ENCODE results near the gene UBXN10.
"Not testable (repeated sequence)": the region's sequence is repeated elsewhere in the genome, so short reads cannot be mapped to it uniquely, and the experiment has no call there.

UBXN10 gene

DNA sequence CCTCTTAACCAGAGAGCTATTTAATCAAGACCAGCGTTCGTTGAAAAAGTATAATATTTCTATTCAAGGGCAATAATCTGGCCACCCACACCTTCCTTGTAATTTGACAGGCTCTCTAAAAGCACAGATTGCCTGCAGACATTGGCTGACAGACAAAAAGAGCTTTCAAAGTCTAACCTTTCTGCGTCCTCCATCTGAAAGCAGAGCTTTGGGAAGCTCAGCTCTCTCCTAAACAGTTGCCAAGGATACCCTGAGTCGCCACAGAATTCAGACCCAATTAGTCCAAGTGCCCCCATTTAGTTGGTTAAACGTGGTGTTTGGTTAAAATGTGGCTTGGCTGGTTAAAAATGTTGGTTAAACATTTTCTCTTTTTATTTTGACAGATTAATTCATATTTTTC lies 34.1 kb downstream of the UBXN10 start:
- peaks cover 24% of the 10 kb centered on the region for H3K27me3 Mint-ChIP-seq
- no peak overlapping the region for H3K4me3 Mint-ChIP-seq
- H3K4me1 Mint-ChIP-seq (ENCODE audit: low read depth) = no peaks in the 10 kb centered on the region
- H3K36me3 Mint-ChIP-seq = no peaks in the 10 kb centered on the region
- no peaks in the 10 kb centered on the region for H3K9me3 Mint-ChIP-seq (ENCODE audit: low read depth)
- H3K27ac Mint-ChIP-seq = no peak overlapping the region

DNA sequence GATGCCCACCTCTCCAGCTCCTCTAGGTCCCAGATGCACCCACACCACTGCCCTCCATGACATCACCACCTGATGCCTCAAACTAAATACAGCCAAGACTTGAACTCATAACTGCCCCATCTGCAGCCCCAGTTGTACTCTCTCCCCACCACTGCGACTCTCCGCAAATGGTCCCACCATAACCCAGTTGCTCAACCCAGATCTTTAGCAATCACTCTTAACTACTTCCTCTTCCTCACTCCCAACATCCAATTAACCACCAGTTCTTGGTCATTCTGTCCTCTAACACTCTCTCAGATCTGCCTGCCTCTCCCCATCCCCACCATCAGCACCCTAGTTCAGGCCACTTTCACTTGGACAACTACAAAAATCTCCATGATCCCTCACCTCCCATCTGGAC lies 37.2 kb downstream of the UBXN10 start:
- H3K9me3 Mint-ChIP-seq (ENCODE audit: low read depth) = no peaks in the 10 kb centered on the region
- no peak overlapping the region for H3K4me3 Mint-ChIP-seq
- H3K27me3 Mint-ChIP-seq = peaks cover 29% of the 10 kb centered on the region
- no peaks in the 10 kb centered on the region for H3K36me3 Mint-ChIP-seq
- H3K27ac Mint-ChIP-seq = no peak overlapping the region
- H3K4me1 Mint-ChIP-seq (ENCODE audit: low read depth) = no peaks in the 10 kb centered on the region

DNA sequence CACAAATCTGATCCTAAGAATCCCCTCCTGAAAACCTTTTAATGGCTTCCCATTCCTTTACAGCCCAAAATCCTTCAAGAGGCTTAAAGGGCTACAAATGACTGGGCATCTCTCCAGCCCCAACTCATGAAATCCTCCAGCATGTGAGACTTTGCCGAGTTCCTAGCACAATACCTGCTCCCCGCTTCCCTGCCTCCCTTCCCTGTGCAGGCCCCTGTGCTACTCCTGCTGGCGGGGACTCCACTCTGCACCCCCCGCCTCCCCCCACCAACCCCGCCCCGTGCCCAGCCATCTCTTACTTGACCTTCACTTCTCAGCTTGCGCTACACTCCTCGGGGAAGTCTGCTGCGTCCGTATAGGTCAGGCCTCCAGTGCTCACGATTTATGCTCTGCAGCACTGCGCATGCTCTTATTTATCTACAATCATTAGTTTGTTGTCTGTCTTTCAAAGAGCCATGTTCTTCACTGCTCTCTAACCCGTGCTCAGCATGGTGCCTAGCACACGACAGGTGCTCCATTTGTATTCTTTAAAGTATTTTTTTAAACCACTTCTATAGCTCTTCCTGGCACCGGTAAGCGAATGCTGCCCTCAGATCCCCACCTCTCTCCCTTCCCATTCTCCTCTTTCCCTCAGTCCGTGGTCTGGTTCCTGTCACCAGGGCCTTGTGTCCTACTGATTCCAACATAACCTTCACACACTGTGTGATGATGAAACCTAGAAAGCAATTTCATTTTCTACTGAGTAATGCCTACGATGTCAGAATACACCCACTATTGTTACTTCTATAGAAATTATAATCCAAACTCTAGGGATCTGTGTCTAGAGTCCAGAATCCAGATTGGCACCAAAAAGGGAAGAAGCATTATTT lies 37.9 kb downstream of the UBXN10 start:
- Mint-ChIP-seq H3K27me3 (peaks cover 29% of the 10 kb centered on the region), H3K9me3 (ENCODE audit: low read depth) (no peaks in the 10 kb centered on the region), H3K4me1 (ENCODE audit: low read depth) (no peaks in the 10 kb centered on the region), H3K4me3 (no peak overlapping the region), H3K36me3 (no peaks in the 10 kb centered on the region), H3K27ac (no peak overlapping the region)

GRCh38 chr1:20224546-20224945 lies 38.6 kb downstream of the UBXN10 start:
- peaks cover 31% of the 10 kb centered on the region for H3K27me3 Mint-ChIP-seq
- no peak overlapping the region for H3K4me3 Mint-ChIP-seq
- H3K36me3 Mint-ChIP-seq = no peaks in the 10 kb centered on the region

GRCh38 chr1:20227704-20228103 lies 41.8 kb downstream of the UBXN10 start:
- peaks cover 31% of the 10 kb centered on the region for H3K27me3 Mint-ChIP-seq
- no peak overlapping the region for H3K27ac Mint-ChIP-seq
- no peaks in the 10 kb centered on the region for H3K9me3 Mint-ChIP-seq (ENCODE audit: low read depth)
- no peaks in the 10 kb centered on the region for H3K4me1 Mint-ChIP-seq (ENCODE audit: low read depth)
- no peak overlapping the region for H3K4me3 Mint-ChIP-seq
- no peaks in the 10 kb centered on the region for H3K36me3 Mint-ChIP-seq

More at GRCh38 chr1:20224546-20224945, 38.6 kb downstream of the UBXN10 start:
- Mint-ChIP-seq H3K4me1 (ENCODE audit: low read depth) (no peaks in the 10 kb centered on the region), H3K9me3 (ENCODE audit: low read depth) (no peaks in the 10 kb centered on the region), H3K27ac (no peak overlapping the region)

DNA sequence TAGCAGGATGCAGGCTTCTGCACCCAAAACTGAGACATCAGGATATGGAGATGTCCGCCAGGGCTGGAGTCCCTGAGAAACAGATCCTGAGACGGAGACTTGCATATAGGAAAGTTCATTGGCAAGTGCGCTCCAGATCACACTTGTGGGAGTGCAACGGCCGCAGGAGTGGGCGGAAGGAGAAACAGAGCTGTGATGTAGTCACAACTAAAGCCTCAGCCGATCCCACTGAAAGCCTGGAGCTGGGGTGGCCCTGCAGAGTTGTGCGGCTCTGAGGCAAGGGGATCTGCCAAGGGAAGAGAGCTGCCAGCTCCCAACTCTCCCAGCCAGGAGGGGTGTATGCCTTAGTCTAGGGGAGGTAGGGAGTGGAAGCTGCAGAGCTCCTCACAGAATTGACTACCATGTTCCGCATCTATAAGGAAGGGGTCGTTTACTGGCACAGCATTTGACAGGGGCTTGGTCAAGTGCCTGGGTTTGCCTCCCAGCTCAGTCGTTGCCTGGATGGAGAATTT lies 42.5 kb downstream of the UBXN10 start:
- Mint-ChIP-seq H3K9me3 (ENCODE audit: low read depth) (no peaks in the 10 kb centered on the region), H3K27ac (no peak overlapping the region), H3K27me3 (peaks cover 28% of the 10 kb centered on the region), H3K4me1 (ENCODE audit: low read depth) (no peaks in the 10 kb centered on the region), H3K4me3 (no peak overlapping the region), H3K36me3 (no peaks in the 10 kb centered on the region)

DNA sequence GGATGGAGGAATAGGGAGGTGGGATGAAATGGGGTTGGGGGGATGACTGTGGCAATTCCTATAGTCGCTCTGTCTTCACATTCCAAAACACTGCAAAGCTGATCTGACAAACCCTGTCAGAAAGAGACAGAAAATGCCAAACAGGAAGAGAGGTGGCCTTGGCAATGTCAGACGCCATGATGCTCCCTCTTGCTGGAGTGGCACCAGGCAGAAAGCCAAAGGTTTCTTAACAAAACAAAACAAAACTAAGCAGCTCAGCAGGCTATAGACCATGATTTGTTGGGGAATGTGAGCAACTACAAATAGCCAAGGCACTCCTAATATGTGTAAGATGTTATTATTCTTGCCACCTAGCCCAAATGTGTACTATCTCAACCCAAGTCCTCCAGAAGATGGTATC lies 43.3 kb downstream of the UBXN10 start:
- Mint-ChIP-seq H3K4me3 (no peak overlapping the region), H3K9me3 (ENCODE audit: low read depth) (no peaks in the 10 kb centered on the region), H3K36me3 (no peaks in the 10 kb centered on the region), H3K27me3 (peaks cover 28% of the 10 kb centered on the region), H3K27ac (no peak overlapping the region), H3K4me1 (ENCODE audit: low read depth) (no peaks in the 10 kb centered on the region)

- H3K4me3 Mint-ChIP-seq; H3K4me1 Mint-ChIP-seq (ENCODE audit: low read depth); H3K36me3 Mint-ChIP-seq; H3K27ac Mint-ChIP-seq; H3K9me3 Mint-ChIP-seq (ENCODE audit: low read depth): not testable (repeated sequence)
- H3K27me3 Mint-ChIP-seq = peaks cover 16% of the 10 kb centered on the region
Measured at GRCh38 chr1:20232564-20232963, 46.7 kb downstream of the UBXN10 start.

DNA sequence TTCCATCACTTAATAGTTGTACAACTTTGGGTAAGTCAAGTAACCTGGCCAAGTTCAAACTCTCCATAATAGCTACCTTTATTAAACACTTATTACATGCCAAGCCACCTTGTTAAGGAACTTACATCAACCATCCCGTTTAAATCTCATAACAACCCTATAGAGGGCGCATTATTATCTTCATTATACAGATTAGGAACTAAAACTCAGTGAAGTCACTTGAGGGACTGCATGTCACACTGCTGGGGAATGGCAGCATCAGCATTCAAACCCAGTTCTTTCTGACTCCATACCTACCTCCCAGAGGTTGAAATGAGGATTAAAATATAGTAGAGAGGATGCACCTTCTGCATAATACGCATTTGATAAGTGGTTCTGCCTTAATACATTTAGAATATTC lies 47.5 kb downstream of the UBXN10 start:
- Mint-ChIP-seq H3K27me3 (peaks cover 14% of the 10 kb centered on the region), H3K36me3 (no peaks in the 10 kb centered on the region), H3K4me1 (ENCODE audit: low read depth) (no peaks in the 10 kb centered on the region), H3K4me3 (no peak overlapping the region), H3K27ac (no peak overlapping the region), H3K9me3 (ENCODE audit: low read depth) (no peaks in the 10 kb centered on the region)

- no peaks in the 10 kb centered on the region for H3K9me3 Mint-ChIP-seq (ENCODE audit: low read depth)
- H3K27ac Mint-ChIP-seq = no peak overlapping the region
- no peak overlapping the region for H3K4me3 Mint-ChIP-seq
- H3K27me3 Mint-ChIP-seq = peaks cover 14% of the 10 kb centered on the region
- no peaks in the 10 kb centered on the region for H3K4me1 Mint-ChIP-seq (ENCODE audit: low read depth)
- no peaks in the 10 kb centered on the region for H3K36me3 Mint-ChIP-seq
Measured at GRCh38 chr1:20233866-20234265, 48.0 kb downstream of the UBXN10 start.

DNA sequence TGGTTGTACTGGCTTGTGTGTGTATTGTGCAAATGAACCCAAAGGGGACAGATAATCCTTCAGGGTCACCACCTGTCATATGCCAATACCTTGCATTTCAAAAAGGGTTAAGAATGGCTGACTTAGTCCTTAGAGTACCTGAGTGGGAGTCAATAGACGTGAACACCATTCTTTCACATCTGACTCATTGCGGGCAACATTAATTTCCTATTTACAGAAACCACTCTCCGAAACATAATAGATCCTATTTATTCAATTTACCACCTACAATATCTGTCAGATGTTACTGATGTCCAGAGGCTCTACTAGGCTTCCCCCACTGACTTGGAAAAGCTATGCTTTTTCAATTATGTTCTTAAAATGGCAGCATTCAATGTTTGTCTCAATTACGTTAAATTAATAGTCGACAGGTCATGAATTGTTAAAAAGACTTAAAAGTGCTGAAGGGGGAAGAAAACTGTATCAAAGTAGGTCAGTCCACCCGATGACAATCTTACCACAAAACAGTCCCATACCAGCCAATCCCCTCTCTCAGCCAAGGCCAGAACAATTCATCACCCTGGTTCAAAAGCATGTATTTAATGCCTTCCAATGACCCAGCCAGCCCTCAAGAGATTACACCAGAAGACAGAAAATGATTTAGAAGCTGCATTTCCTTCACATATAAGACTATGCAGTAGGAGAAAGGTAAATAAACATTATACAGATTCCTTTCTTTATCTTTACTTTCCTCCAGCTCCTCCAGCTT lies 49.1 kb downstream of the UBXN10 start:
- no peaks in the 10 kb centered on the region for H3K4me1 Mint-ChIP-seq (ENCODE audit: low read depth)
- H3K9me3 Mint-ChIP-seq (ENCODE audit: low read depth) = no peaks in the 10 kb centered on the region
- no peaks in the 10 kb centered on the region for H3K36me3 Mint-ChIP-seq
- no peak overlapping the region for H3K4me3 Mint-ChIP-seq
- H3K27ac Mint-ChIP-seq = no peak overlapping the region
- H3K27me3 Mint-ChIP-seq = peaks cover 14% of the 10 kb centered on the region

GRCh38 chr1:20237646-20238045 lies 51.8 kb downstream of the UBXN10 start:
- Mint-ChIP-seq H3K4me3 (no peak overlapping the region), H3K9me3 (ENCODE audit: low read depth) (no peaks in the 10 kb centered on the region), H3K36me3 (no peaks in the 10 kb centered on the region), H3K27ac (no peak overlapping the region), H3K4me1 (ENCODE audit: low read depth) (no peaks in the 10 kb centered on the region), H3K27me3 (peaks cover 22% of the 10 kb centered on the region)

- no peak overlapping the region for H3K4me3 Mint-ChIP-seq
- peaks cover 17% of the 10 kb centered on the region for H3K27me3 Mint-ChIP-seq
- no peaks in the 10 kb centered on the region for H3K4me1 Mint-ChIP-seq (ENCODE audit: low read depth)
- H3K27ac Mint-ChIP-seq = no peak overlapping the region
- H3K9me3 Mint-ChIP-seq (ENCODE audit: low read depth) = no peaks in the 10 kb centered on the region
- H3K36me3 Mint-ChIP-seq = no peaks in the 10 kb centered on the region
Measured at GRCh38 chr1:20240012-20240411, 54.1 kb downstream of the UBXN10 start.

GRCh38 chr1:20242890-20243479 lies 57.1 kb downstream of the UBXN10 start:
- Mint-ChIP-seq H3K9me3 (ENCODE audit: low read depth) (no peaks in the 10 kb centered on the region), H3K4me3 (no peak overlapping the region), H3K27me3 (peaks cover 14% of the 10 kb centered on the region), H3K27ac (no peak overlapping the region), H3K36me3 (no peaks in the 10 kb centered on the region), H3K4me1 (ENCODE audit: low read depth) (peaks cover under 1% of the 10 kb centered on the region)
